Measurements from ENCODE around the gene ABCD1.
"Not testable (repeated sequence)": the region's sequence is repeated elsewhere in the genome, so short reads cannot be mapped to it uniquely, and the experiment has no call there.

The ABCD1 gene

DNA sequence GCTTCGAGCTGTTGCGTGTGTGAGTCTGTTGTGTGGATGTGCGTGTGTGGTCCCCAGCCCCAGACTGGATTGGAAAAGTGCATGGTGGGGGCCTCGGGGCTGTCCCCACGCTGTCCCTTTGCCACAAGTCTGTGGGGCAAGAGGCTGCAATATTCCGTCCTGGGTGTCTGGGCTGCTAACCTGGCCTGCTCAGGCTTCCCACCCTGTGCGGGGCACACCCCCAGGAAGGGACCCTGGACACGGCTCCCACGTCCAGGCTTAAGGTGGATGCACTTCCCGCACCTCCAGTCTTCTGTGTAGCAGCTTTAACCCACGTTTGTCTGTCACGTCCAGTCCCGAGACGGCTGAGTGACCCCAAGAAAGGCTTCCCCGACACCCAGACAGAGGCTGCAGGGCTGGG lies 28.6 kb upstream of the ABCD1 start:
- Histone ChIP-seq H3K27me3 (ENCODE audit: insufficient read depth, poor library complexity, severe bottlenecking) (no peaks in the 10 kb centered on the region), H3K4me1 (ENCODE audit: insufficient read depth, poor library complexity, severe bottlenecking) (no peaks in the 10 kb centered on the region), H3K9me3 (ENCODE audit: severe bottlenecking) (no peaks in the 10 kb centered on the region), H3K27ac (ENCODE audit: poor library complexity, severe bottlenecking) (no peak overlapping the region), H3K36me3 (ENCODE audit: low read depth) (peaks cover 5% of the 10 kb centered on the region; the same call in 1 of the 2 replicates), H3K4me3 (ENCODE audit: severe bottlenecking) (no peak overlapping the region)
- TF ChIP-seq, protein P1, sequence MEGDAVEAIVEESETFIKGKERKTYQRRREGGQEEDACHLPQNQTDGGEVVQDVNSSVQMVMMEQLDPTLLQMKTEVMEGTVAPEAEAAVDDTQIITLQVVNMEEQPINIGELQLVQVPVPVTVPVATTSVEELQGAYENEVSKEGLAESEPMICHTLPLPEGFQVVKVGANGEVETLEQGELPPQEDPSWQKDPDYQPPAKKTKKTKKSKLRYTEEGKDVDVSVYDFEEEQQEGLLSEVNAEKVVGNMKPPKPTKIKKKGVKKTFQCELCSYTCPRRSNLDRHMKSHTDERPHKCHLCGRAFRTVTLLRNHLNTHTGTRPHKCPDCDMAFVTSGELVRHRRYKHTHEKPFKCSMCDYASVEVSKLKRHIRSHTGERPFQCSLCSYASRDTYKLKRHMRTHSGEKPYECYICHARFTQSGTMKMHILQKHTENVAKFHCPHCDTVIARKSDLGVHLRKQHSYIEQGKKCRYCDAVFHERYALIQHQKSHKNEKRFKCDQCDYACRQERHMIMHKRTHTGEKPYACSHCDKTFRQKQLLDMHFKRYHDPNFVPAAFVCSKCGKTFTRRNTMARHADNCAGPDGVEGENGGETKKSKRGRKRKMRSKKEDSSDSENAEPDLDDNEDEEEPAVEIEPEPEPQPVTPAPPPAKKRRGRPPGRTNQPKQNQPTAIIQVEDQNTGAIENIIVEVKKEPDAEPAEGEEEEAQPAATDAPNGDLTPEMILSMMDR (IDR thresholded peaks at IDR 0.05; ENCODE audit: poor library complexity, severe bottlenecking), result no peak
- DNase-seq (ENCODE audit: low spot score) (no peak), ATAC-seq (ENCODE audit: low read depth) (no peak)

DNA sequence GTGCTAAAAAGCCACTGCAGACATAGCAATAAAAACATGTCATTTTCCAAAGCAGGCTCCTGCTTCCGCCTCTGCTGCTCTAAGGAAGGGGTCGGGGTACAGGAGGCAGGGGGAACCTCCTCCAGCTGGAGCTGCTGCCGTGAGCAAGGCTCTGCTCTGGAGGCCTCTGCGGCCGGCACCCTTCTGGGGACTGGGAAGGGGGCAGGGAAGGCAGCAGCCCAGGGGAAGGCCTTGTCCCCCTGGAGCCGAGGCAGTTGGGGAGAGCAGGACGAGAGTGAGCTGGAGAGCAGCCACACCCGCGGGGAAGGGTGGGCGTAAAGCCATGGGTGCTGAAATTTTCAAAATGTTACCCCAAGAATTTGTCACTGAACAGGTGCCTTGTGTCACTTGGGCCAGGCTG lies 28.1 kb upstream of the ABCD1 start:
- not testable (repeated sequence) for H3K9me3 ChIP-seq (ENCODE audit: severe bottlenecking); H3K36me3 ChIP-seq (ENCODE audit: low read depth); H3K27ac ChIP-seq (ENCODE audit: poor library complexity, severe bottlenecking); H3K27me3 ChIP-seq (ENCODE audit: insufficient read depth, poor library complexity, severe bottlenecking); ATAC-seq (ENCODE audit: low read depth); H3K4me1 ChIP-seq (ENCODE audit: insufficient read depth, poor library complexity, severe bottlenecking); H3K4me3 ChIP-seq (ENCODE audit: severe bottlenecking); DNase-seq (ENCODE audit: low spot score)

DNA sequence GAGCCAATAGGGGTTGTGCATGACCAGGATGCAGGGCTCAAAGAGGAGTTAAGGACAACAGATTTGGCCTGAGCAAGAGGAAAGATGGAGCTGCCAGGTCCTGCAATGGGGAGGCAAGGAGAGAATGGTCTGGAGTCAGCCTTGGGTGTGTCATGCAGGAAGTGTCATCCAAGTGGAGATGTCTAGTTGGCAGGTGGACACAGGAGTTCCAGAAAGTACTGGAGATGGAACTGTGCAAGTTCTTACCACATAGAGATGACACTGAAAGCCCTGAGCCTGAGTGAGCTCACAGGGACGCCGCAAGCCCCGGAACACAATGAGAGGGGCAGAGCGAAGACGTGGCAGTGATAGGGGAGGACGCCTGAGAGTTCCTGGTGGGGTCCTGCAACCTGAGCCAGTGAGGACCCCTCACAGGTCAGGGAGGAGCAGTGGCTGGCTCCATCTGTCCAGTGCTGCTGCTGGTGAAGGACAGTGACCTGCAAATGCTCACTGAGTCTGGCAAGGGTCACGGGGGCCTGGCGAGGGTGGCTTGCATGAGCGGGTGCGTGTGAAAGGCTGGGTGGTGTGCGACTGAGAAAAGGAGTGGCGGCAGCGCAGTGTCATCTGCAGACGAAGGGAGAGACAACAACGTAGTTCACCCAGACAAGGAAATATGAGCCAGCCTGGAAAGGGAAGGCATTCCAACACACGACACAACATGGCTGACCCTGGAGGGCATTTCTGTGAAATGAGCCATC lies 27.5 kb upstream of the ABCD1 start:
- not testable (repeated sequence) for DNase-seq (ENCODE audit: low spot score); H3K27me3 ChIP-seq (ENCODE audit: insufficient read depth, poor library complexity, severe bottlenecking); H3K4me1 ChIP-seq (ENCODE audit: insufficient read depth, poor library complexity, severe bottlenecking); H3K4me3 ChIP-seq (ENCODE audit: severe bottlenecking); H3K9me3 ChIP-seq (ENCODE audit: severe bottlenecking); H3K27ac ChIP-seq (ENCODE audit: poor library complexity, severe bottlenecking); H3K36me3 ChIP-seq (ENCODE audit: low read depth)
- ATAC-seq (ENCODE audit: low read depth), result peak; percentile 35; the same call in 2 of the 3 replicates

DNA sequence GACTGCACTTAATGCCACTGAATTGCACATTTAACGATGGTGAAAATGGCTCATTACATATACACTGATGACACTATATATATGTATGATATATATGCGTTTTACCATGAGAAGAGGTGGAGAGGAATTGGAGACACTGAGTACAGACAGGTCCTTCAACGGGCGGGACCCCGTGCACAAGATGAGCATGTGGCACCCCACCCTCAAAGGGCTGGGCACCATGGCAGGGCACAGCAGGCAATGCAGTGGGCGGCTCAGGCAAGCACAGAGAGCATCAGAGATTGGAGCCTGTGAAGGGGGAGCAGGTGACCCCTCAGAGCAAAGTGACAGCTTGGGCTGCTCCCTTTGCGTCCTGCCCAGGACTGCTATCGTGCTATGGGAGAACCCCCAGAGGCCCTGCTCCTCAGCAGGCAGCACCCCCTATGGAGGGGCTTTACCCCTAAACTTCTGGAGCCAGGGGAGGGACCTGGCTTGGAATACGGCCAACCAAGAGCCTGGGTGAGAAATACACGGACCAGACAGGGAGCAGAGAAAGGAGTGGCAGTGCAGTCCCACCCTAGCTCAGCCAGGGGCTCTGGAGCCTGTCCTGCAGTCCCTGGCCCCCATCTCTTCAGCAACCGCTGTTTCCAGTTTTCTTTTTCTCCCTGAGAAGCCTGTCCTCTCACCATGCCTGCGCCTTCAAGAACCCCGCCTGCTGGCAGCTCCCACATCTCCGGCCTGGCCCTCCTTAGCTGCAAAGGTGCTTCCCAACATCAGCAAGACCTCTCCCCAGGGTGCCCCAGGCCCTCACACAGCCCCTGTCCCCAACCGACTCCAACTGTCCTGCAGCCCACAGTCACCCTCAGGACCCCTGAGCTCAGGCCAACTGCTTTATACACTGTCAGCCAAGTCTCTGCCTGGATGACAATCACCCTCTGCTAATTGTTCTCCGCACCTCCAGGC lies 26.5 kb upstream of the ABCD1 start:
- Histone ChIP-seq H3K27me3 (ENCODE audit: insufficient read depth, poor library complexity, severe bottlenecking) (no peaks in the 10 kb centered on the region), H3K9me3 (ENCODE audit: severe bottlenecking) (no peaks in the 10 kb centered on the region), H3K4me1 (ENCODE audit: insufficient read depth, poor library complexity, severe bottlenecking) (no peaks in the 10 kb centered on the region), H3K4me3 (ENCODE audit: severe bottlenecking) (no peak overlapping the region), H3K36me3 (ENCODE audit: low read depth) (peaks cover 5% of the 10 kb centered on the region; the same call in 1 of the 2 replicates), H3K27ac (ENCODE audit: poor library complexity, severe bottlenecking) (no peak overlapping the region)
- TF ChIP-seq, protein P1 (IDR thresholded peaks at IDR 0.05; ENCODE audit: poor library complexity, severe bottlenecking), result no peak
- ATAC-seq (ENCODE audit: low read depth), result 0 out of 3 replicates have a peak, but pooled peaks have one; percentile 2
- no peak for DNase-seq (ENCODE audit: low spot score)

DNA sequence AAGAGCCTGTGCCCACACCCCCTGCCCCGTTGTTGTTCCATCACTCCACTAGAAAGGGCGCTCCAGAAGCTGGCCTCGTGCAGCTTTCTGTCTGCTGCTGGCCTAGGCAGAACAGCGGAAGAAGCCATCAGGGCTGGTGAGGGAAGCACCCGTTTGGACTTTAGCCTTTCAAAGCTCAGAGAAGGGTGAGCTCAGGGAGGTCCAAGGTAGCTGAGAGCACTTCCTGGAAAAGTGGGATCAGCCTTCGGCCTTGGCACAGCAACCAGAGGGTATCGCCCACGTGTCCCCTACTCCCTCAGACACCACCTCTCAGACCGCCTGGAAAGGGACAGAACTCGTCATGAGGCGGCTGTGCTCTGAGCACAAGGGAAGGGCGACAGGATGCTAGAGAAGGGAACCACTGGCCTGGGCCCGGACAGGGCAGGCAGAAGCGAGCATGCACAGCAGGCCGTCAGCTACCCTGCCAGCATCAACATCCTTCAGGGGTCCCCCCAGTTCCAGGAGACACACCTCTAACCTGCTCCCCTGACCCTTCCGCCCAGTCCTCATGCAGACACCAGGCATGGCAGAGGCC lies 25.4 kb upstream of the ABCD1 start:
- not testable (repeated sequence) for DNase-seq (ENCODE audit: low spot score); H3K4me1 ChIP-seq (ENCODE audit: insufficient read depth, poor library complexity, severe bottlenecking); ATAC-seq (ENCODE audit: low read depth); H3K9me3 ChIP-seq (ENCODE audit: severe bottlenecking); H3K4me3 ChIP-seq (ENCODE audit: severe bottlenecking); H3K36me3 ChIP-seq (ENCODE audit: low read depth); H3K27ac ChIP-seq (ENCODE audit: poor library complexity, severe bottlenecking); H3K27me3 ChIP-seq (ENCODE audit: insufficient read depth, poor library complexity, severe bottlenecking)

DNA sequence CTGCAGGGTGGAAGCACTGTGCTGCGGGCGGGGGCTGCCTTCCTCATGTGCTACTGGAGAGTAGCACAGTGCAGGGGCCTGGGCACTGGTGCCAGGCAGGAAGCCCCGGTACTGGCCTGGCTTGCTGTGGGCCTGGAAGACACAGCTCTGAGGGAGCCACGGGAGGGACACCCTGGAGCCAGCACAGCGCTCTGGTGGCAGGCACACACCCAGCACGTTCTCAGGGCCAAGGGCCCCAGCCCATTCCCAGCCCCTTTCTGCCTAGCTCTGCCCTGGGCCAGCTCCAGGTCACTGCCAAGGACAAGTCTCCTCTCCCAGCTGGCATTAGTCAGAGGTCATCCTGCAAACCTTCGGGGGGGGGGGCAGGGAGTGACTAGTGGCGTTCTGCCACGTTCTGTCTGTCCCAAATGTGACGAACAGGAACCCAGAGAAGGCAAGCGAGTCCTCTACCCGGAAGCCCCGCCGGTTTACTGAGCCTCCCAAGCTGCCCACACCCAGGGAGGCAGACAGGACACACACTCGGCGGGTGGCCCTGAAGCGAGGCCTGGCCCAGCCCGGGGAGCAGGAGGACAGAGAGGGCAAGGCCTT lies 24.8 kb upstream of the ABCD1 start:
- H3K4me3 ChIP-seq (ENCODE audit: severe bottlenecking); H3K4me1 ChIP-seq (ENCODE audit: insufficient read depth, poor library complexity, severe bottlenecking); H3K27ac ChIP-seq (ENCODE audit: poor library complexity, severe bottlenecking); ATAC-seq (ENCODE audit: low read depth); H3K27me3 ChIP-seq (ENCODE audit: insufficient read depth, poor library complexity, severe bottlenecking); H3K9me3 ChIP-seq (ENCODE audit: severe bottlenecking); H3K36me3 ChIP-seq (ENCODE audit: low read depth); DNase-seq (ENCODE audit: low spot score): not testable (repeated sequence)

Data from RWPE2 (cell line).